Keratinocyte (primary cell): ENCODE results near the gene PSMB2. TPM values are rescaled to one million over a fixed set of nuclear protein-coding genes. Genes with fewer than 3 reads are reported as not detected.

Source experiments
- DNase-seq: peaks from one replicate; pipeline ENCODE4 v3.0.0-alpha.2; 2011; ENCODE audit warnings: low read depth, missing footprints, low spot score
- FAIRE-seq: peaks from 2 replicates; lab custom pipeline; 2011; peaks lifted over from hg19 to GRCh38; lab: Jason Lieb, UNC
- H2AFZ ChIP-seq: 2 replicates; pipeline ENCODE4 v1.6.0; 2012; ENCODE audit warnings: low read length, control low read depth, inconsistent platforms; ENCODE audit not compliant: control insufficient read depth
- H3K27ac ChIP-seq: 2 replicates; pipeline ENCODE4 v1.5.1; 2011; ENCODE audit warnings: low read length; ENCODE audit not compliant: control insufficient read depth, insufficient read depth
- H3K27me3 ChIP-seq: 3 replicates; pipeline ENCODE4 v1.6.0; 2011; ENCODE audit warnings: low read length; ENCODE audit not compliant: control insufficient read depth, insufficient read depth; ENCODE audit errors: extremely low read depth
- H3K36me3 ChIP-seq, 2 experiments: 2 replicates in 1 of 2; 3 replicates in 1 of 2; pipeline ENCODE4 v1.5.1; 2011; ENCODE audit warnings: low read length in 2 of 2, mild to moderate bottlenecking in 1 of 2; ENCODE audit not compliant: control insufficient read depth in 2 of 2, insufficient read depth in 2 of 2; ENCODE audit errors: extremely low read depth in 1 of 2
- H3K4me1 ChIP-seq: 3 replicates; pipeline ENCODE4 v1.5.1; 2011; ENCODE audit warnings: low read length; ENCODE audit not compliant: control insufficient read depth, insufficient read depth; ENCODE audit errors: extremely low read depth
- H3K4me2 ChIP-seq: 3 replicates; pipeline ENCODE4 v1.6.0; 2011; ENCODE audit warnings: low read depth, low read length; ENCODE audit not compliant: control insufficient read depth, insufficient read depth; ENCODE audit errors: extremely low read depth
- H3K4me3 ChIP-seq, 3 experiments: fragments of 200-600 bp in 1 of 3; sonication (generic) in 1 of 3; 2 replicates in 2 of 3; 3 replicates in 1 of 3; pipeline ENCODE4 v1.5.1; 2011 to 2016; ENCODE audit warnings: low read length in 3 of 3, mild to moderate bottlenecking in 3 of 3, control low read depth in 2 of 3, inconsistent platforms in 1 of 3, low read depth in 1 of 3, mixed read lengths in 1 of 3, mixed run types in 1 of 3, moderate library complexity in 1 of 3; ENCODE audit not compliant: control insufficient read depth in 2 of 3, insufficient read depth in 2 of 3; ENCODE audit errors: extremely low read depth in 1 of 3
- H3K79me2 ChIP-seq: 2 replicates; pipeline ENCODE4 v1.6.0; 2012; ENCODE audit warnings: low read length; ENCODE audit not compliant: control insufficient read depth, insufficient read depth
- H3K9ac ChIP-seq: 3 replicates; pipeline ENCODE4 v1.6.0; 2011; ENCODE audit warnings: low read length; ENCODE audit not compliant: control insufficient read depth, insufficient read depth; ENCODE audit errors: extremely low read depth
- H3K9me1 ChIP-seq: 3 replicates; pipeline ENCODE4 v1.6.0; 2011; ENCODE audit warnings: low read length; ENCODE audit not compliant: control insufficient read depth, insufficient read depth; ENCODE audit errors: extremely low read depth
- H3K9me3 ChIP-seq: 2 replicates; pipeline ENCODE4 v1.5.1; 2012; ENCODE audit warnings: low read depth, low read length; ENCODE audit not compliant: control insufficient read depth
- H4K20me1 ChIP-seq: 3 replicates; pipeline ENCODE4 v1.6.0; 2011; ENCODE audit warnings: low read length; ENCODE audit not compliant: control insufficient read depth, insufficient read depth; ENCODE audit errors: extremely low read depth
- EZH2 ChIP-seq: IDR thresholded peaks from one replicate; pipeline ENCODE4 v1.6.1; 2012; ENCODE audit warnings: inconsistent platforms, mild to moderate bottlenecking, low read length, moderate library complexity
- dilution Hi-C: fragments of 300-500 bp; cut with MboI; formaldehyde crosslinking; loops from one replicate; pipeline ENCODE4 v1.7.0; 2020; ENCODE audit warnings: low sequenced_read_pairs; ENCODE audit not compliant: extremely low pct_ligation_motif_present
- polyA plus RNA-seq, 5 experiments: library from polyadenylated mRNA; depleted of rRNA in 3 of 5; stranded (reverse) in 3 of 5; stranded (forward) in 1 of 5; unstranded in 1 of 5; fragments of >200 nt; gene quantifications; 1 replicate in 1 of 5; 2 replicates in 3 of 5; 3 replicates in 1 of 5; pipeline versions ENCODE4 v1.2.1 to v1.2.3, GENCODE V29; 2011 to 2012; ENCODE audit warnings: missing spikeins in 2 of 5, low read depth in 1 of 5, low replicate concordance in 1 of 5
- TF ChIP-seq, protein P1 (sequence below), 3 experiments: IDR thresholded peaks in 1 of 3; conservative IDR thresholded peaks in 1 of 3; optimal IDR thresholded peaks in 1 of 3; 2 replicates in 2 of 3; 3 replicates in 1 of 3; pipeline versions ENCODE3 to v1.5.1; 2011; ENCODE audit warnings: low read length in 3 of 3, mild to moderate bottlenecking in 3 of 3, moderate library complexity in 2 of 3, control low read depth in 1 of 3, inconsistent platforms in 1 of 3; ENCODE audit not compliant: insufficient read depth in 2 of 3; ENCODE audit errors: extremely low read depth in 1 of 3

The PSMB2 gene
- polyA plus RNA-seq, 1 donor (not counting 4 experiments of a cell fraction or from before 2014, with no cell fraction given) = 108 TPM

DNA sequence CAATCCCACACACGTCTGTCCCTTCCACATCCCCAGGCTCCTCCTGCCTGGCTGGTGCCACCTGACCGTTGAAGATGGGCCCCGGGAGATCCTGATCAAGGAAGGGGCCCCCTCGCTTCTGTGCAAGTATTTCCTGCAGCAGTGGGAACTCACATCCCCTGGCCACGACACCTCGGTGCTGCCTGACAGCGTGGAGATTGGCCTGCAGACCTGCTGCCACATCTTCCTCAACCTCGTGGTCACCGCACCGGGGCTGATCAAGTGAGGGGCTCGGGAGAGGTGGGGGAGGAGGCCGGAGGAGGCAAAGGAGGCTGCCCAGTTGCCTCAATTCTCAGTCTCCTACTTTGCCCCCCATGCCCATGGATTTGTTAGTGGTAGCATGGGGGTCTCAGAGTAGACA is 78.2 kb downstream of the PSMB2 start:
- TF ChIP-seq EZH2 = no peak
- TF ChIP-seq, protein P1, sequence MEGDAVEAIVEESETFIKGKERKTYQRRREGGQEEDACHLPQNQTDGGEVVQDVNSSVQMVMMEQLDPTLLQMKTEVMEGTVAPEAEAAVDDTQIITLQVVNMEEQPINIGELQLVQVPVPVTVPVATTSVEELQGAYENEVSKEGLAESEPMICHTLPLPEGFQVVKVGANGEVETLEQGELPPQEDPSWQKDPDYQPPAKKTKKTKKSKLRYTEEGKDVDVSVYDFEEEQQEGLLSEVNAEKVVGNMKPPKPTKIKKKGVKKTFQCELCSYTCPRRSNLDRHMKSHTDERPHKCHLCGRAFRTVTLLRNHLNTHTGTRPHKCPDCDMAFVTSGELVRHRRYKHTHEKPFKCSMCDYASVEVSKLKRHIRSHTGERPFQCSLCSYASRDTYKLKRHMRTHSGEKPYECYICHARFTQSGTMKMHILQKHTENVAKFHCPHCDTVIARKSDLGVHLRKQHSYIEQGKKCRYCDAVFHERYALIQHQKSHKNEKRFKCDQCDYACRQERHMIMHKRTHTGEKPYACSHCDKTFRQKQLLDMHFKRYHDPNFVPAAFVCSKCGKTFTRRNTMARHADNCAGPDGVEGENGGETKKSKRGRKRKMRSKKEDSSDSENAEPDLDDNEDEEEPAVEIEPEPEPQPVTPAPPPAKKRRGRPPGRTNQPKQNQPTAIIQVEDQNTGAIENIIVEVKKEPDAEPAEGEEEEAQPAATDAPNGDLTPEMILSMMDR (optimal IDR thresholded peaks at IDR 0.05 in 1 of 3, IDR thresholded peaks at IDR 0.05 in 1 of 3, conservative IDR thresholded peaks at IDR 0.05 in 1 of 3; ENCODE audit: extremely low read depth in 1 of 3, insufficient read depth in 2 of 3, low read length in 3 of 3) = no peak
- Histone ChIP-seq H3K4me2 (no peak overlapping the region), H3K36me3 (peaks cover 13 to 19% of the 10 kb centered on the region in 2 experiments), H4K20me1 (peaks cover 16% of the 10 kb centered on the region), H2AFZ (no peak overlapping the region), H3K4me1 (peaks cover 38% of the 10 kb centered on the region), H3K9ac (no peak overlapping the region), H3K79me2 (no peaks in the 10 kb centered on the region), H3K4me3 (no peak overlapping the region), H3K27me3 (no peaks in the 10 kb centered on the region), H3K9me3 (no peaks in the 10 kb centered on the region), H3K27ac (no peak overlapping the region), H3K9me1 (no peaks in the 10 kb centered on the region)
- dilution Hi-C loops = no loop called here
- no peak for DNase-seq
- FAIRE-seq = no peak

DNA sequence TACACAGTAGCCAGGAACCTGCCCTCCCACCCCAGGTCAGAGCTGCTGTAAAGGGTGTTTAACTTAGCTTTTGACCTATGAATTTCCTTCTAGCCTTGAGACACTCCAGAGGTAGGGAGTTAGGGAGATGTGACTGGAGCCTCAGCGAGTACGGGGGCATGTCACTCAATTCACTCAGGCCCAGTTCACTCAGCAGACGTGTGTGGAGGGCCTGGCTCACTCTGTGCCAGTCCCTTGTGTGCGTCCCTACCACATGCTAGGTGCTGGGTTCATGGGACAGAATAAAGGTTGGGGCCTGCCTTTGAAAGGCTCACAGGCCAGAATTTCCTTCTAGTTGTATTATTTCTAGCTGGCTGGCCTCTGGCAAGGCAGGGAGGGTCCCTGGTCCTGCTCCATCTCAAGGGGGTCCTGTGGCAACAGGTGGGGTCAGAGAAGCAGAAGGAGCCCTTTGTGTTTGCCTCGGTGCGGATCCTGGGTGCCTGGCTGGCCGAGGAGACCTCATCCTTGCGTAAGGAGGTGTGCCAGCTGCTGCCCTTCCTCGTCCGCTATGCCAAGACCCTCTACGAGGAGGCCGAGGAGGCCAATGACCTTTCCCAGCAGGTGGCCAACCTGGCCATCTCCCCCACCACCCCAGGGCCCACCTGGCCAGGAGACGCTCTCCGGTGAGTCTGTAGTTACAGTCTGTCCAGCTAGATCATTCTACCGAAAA is 79.2 kb downstream of the PSMB2 start:
- DNase-seq (no peak), FAIRE-seq (no peak)
- dilution Hi-C loops = no loop called here
- H3K27ac ChIP-seq = no peak overlapping the region
- no peak for TF ChIP-seq EZH2
- TF ChIP-seq, protein P1 (optimal IDR thresholded peaks at IDR 0.05 in 1 of 3, IDR thresholded peaks at IDR 0.05 in 1 of 3, conservative IDR thresholded peaks at IDR 0.05 in 1 of 3; ENCODE audit: extremely low read depth in 1 of 3, insufficient read depth in 2 of 3, low read length in 3 of 3) = no peak
- no peaks in the 10 kb centered on the region for H3K27me3 ChIP-seq
- H3K9me3 ChIP-seq = no peaks in the 10 kb centered on the region
- H3K4me3 ChIP-seq = no peak overlapping the region
- peaks cover 39% of the 10 kb centered on the region for H3K4me1 ChIP-seq
- peaks cover 16% of the 10 kb centered on the region for H4K20me1 ChIP-seq
- no peak overlapping the region for H2AFZ ChIP-seq
- peaks cover 13 to 19% of the 10 kb centered on the region in 2 experiments for H3K36me3 ChIP-seq
- H3K79me2 ChIP-seq = no peaks in the 10 kb centered on the region
- H3K9me1 ChIP-seq = no peaks in the 10 kb centered on the region
- H3K9ac ChIP-seq = no peak overlapping the region
- H3K4me2 ChIP-seq = no peak overlapping the region
